Lower leg skin (tissue), 3 donors: Measurements from ENCODE around the gene RTP5.

Experiments used
- CTCF ChIP-seq, 3 donors: fragments of 450-650 bp; IDR thresholded peaks; one replicate each; pipeline ENCODE4 v1.5.1; 2016; ENCODE audit warnings: antibody characterized with exemption in 3 of 3, mild to moderate bottlenecking in 3 of 3, moderate library complexity in 2 of 3
- POLR2A ChIP-seq, 2 donors: fragments of 450-650 bp; IDR thresholded peaks; one replicate each; pipeline ENCODE4 v1.6.1; 2016 to 2017; ENCODE audit warnings: antibody characterized with exemption in 2 of 2, mild to moderate bottlenecking in 1 of 2, moderate library complexity in 1 of 2

DNA sequence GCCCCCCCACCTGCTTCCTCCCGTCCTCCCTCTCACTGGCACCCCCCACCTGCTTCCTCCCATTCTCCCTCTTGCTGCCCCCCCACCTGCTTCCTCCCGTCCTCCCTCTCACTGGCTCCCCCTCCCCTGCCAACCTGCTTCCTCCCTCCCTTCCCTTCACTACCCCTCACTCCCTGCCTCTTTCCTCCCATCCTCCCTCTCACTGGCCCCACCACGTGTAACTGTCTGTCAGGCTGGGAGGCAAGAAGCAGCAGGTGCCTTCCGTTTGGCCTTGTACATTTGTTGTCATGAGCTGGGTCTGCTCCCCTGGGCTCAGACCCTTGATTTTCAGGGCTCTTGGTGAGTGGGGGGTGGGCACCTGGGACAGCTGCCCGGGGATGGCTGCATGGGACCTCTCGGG, 19.1 kb downstream of the RTP5 start:
- TF ChIP-seq CTCF (IDR thresholded peaks at IDR 0.05) (no peak), POLR2A (IDR thresholded peaks at IDR 0.05) (no peak)
